H7 (cell line): ENCODE data around the gene COL18A1. TPM values are rescaled to one million over a fixed set of nuclear protein-coding genes. Genes with fewer than 3 reads are reported as not detected.

Experiments
- DNase-seq: peaks from one replicate; pipeline ENCODE4 v3.0.0; 2012
- H3K27me3 ChIP-seq: 2 replicates; pipeline ENCODE4 v1.6.0; 2011; ENCODE audit warnings: mild to moderate bottlenecking, low read length; ENCODE audit not compliant: control insufficient read depth, insufficient read depth
- H3K36me3 ChIP-seq: replicated peaks from 2 replicates; pipeline ENCODE4 v1.5.1; 2011; ENCODE audit warnings: low read length; ENCODE audit not compliant: control insufficient read depth, insufficient read depth
- H3K4me3 ChIP-seq: 2 replicates; pipeline ENCODE4 v1.5.1; 2011; ENCODE audit warnings: low read depth, mild to moderate bottlenecking, control low read depth, low read length, moderate library complexity; ENCODE audit not compliant: insufficient read depth
- total RNA-seq: library from RNA; depleted of rRNA; stranded (reverse); fragments of >200 nt; shearing (Covaris generic); gene quantifications from 2 replicates; pipeline ENCODE4 v1.2.3, GENCODE V29; 2014

The COL18A1 gene
- total RNA-seq, 1 experiment from 2014 or later, result 328 TPM

DNA sequence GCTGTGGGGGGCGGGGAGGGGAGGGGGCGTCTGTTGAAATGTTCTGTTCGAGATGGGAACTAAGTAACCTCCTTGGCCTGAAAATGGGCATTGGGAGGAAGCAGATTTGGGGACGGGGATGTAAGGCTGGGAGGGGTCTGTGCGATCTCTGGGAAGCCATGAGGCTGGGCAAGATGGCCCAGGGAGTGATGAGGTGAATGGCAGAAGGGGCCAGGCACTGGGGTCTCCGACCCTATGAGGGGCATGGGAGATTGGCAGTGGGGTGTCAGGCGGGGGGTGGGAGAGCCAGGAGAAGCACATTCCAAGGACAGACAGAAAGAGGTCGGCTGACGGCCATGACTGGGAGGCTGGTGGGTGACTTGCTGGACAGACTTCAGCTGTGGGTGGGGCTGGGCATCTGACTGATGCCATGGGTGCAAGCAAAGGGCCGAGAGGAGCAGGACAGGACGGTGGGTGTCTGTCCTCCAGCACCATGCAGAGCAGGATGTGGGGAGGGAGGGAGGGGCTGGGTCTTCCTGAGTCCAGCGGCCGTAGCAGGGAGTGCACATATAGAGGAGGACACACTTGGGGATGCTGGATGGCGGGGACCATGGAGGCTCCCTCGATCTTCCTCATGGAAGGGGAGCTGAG, 30.0 kb upstream of the COL18A1 start:
- no peak for DNase-seq
- Histone ChIP-seq H3K27me3 (no peaks in the 10 kb centered on the region), H3K36me3 (no peaks in the 10 kb centered on the region), H3K4me3 (no peak overlapping the region)

- no peak overlapping the region for H3K4me3 ChIP-seq
- no peaks in the 10 kb centered on the region for H3K27me3 ChIP-seq
- no peak for DNase-seq
- H3K36me3 ChIP-seq, result no peaks in the 10 kb centered on the region
Observed at GRCh38 chr21:45376459-45377324, 28.3 kb upstream of the COL18A1 start.

DNA sequence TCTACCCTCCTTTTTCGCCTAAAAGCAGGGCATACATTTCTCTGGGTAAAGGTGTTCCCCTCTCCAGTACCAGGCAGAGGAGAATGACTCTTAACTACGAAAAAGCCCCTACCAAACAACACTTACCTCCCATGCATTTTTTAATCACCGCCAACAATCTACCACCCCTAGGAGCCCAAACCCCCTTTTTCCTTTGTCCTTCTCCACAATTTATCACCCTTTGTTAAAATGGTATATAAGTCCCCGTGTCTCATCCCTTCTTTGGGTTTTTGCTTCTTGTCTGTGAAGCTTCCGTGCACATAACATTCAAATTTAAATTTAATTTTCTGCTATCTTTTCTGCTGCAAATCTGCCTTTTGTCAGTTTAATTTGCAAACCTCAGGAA, 27.6 kb upstream of the COL18A1 start:
- no peak for DNase-seq
- Histone ChIP-seq H3K36me3 (no peaks in the 10 kb centered on the region), H3K4me3 (no peak overlapping the region), H3K27me3 (no peaks in the 10 kb centered on the region)

GRCh38 chr21:45377866-45378257, 27.1 kb upstream of the COL18A1 start:
- DNase-seq, result no peak
- Histone ChIP-seq H3K27me3 (no peaks in the 10 kb centered on the region), H3K36me3 (no peaks in the 10 kb centered on the region), H3K4me3 (no peak overlapping the region)

DNA sequence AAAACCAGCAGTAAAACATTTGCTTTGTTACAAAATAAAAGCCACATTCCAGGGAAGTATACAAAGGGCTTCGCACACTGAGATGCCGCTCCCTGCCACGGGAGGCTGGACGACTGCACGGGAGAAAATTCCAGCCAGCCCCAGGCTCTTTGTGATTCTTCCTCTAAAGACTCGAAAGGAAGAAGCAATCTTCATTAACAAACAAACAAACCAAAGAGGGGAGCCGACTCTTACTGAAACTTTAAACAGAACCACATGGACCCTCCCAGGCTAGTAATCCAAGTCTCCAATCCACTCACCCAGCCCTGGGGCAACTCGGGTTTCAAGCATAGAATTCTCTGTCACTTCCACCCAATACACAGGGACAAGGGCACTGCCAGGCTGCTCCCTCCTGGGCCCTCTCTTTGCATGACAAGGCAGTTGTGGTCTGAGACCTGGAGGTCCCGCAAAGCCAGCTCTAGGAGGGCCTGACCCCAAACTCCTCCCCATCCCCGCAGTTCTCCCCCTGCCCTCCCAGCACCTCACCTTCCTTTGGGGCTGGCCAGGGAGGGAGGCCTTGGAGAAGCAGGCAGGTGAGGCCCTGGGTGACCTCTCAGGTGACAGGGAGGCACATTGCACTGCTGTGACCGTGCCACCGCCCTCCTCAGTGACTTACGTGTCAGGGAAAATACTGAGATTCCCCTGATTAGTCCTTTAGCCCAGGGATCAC, 26.6 kb upstream of the COL18A1 start:
- Histone ChIP-seq H3K36me3 (no peaks in the 10 kb centered on the region), H3K4me3 (no peak overlapping the region), H3K27me3 (no peaks in the 10 kb centered on the region)
- peak; percentile 87 for DNase-seq

- Histone ChIP-seq H3K4me3 (no peak overlapping the region), H3K27me3 (no peaks in the 10 kb centered on the region), H3K36me3 (no peaks in the 10 kb centered on the region)
- DNase-seq, result no peak
Observed at GRCh38 chr21:45379171-45379900, 25.6 kb upstream of the COL18A1 start.

DNA sequence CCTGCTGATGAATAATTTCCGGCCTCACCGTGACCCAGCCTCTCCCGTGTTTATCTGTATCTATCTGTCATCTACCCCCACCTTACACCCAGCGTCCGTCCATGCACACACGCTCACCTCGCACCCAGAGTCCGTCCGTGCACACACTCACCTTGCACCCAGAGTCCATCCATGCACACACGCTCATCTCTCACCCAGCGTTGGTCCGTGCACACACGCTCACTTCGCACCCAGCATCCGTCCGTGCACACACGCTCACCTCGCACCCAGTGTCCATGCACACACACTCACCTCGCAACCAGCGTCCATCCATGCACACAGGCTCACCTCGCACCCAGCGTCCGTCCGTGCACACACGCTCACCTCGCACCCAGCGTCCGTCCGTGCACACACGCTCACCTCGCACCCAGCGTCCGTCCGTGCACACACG, 25.0 kb upstream of the COL18A1 start:
- H3K4me3 ChIP-seq, result no peak overlapping the region
- no peaks in the 10 kb centered on the region for H3K27me3 ChIP-seq
- DNase-seq, result no peak
- no peaks in the 10 kb centered on the region for H3K36me3 ChIP-seq

DNA sequence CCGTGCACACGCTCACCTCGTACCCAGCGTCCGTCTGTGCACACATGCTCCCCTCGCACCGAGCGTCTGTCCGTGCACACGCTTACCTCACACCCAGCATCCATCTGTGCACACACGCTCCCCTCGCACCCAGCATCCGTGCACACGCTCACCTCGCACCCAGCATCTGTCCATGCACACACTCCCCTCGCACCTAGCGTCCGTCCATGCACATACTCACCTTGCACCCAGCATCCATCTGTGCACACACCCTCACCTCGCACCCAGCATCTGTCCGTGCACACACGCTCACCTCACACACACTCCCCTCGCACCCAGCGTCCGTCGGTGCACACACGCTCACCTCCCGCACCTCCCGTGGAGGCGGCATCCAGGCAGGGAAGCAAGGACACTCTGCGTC, 24.4 kb upstream of the COL18A1 start:
- Histone ChIP-seq H3K36me3 (no peaks in the 10 kb centered on the region), H3K27me3 (no peaks in the 10 kb centered on the region), H3K4me3 (no peak overlapping the region)
- no peak for DNase-seq

DNA sequence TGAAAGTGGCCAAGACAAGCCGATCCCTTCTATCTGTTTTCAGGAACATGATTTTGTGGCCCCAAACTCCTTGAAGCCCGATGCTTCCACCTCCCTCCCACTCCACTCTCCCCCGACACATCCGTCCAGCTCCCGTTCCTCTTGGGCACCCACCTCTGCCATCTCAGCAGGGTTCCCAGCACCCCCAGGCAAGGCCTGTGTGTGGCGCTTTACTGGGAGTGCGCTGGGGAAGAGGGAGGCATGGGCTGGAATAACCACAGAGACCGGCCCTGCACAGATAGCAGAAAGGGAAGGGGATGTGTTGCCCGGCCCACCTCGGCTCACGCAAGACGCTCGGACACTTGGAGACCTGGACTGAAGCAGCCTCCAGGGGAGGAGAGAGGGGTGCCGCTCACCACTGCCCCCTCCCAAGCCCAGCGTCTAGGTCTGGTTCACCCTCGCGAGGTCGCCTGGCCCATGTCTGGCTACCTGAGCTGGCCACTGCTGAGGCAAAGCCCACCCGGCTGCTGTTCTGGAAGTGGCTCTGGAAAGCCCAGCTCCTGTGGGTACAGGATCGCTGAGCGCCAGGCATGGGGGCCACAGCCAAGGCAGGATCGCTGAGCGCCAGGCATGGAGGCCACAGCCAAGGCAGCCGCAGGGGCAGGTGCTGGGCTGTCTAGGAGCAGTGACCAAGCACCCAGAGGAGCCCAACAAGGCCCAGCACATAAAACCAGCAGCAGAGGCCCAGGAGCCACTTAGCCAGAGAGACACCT, 23.8 kb upstream of the COL18A1 start:
- H3K4me3 ChIP-seq, result no peak overlapping the region
- DNase-seq, result no peak

DNA sequence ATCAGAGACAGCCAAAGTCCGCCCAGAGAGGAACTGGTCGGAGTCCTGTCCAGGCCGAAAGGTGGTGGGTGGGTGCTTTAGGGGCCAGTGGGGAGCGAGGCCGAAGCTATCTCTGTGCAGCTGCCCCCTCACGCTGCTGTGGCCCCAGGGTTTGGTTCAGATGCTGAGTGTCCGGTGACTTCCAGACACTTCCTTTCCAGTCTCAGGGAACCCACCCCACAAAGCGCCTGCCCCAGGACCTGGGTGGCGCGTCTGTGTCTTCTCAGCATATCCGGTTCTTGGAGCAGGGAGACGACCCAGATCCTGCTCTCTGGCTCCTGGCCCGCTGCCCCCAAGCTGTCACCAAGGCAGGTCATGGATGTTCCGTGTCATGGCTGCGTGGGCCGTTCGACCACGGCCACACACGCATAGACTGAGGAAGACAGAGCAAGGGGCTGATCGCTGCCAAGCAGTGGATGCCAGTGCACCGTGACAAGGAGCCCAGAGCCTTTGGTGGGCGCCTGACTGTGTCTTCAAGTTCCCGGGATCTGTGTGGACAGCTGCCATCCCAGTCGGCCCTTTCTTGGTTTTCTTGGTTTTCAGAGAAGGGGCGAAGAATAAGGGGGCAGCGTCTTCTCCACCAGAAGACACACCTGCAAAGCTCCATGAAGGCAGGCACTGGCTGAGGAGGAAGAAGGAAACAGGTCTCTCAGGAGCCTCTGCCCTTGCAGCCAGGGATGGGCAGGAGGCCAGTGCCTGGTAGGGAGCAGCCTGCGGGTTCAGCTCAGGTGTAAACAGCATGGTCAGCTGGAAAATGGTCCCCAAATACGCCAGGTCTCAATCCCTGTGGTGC, 22.9 kb upstream of the COL18A1 start:
- Histone ChIP-seq H3K4me3 (no peak overlapping the region), H3K36me3 (no peaks in the 10 kb centered on the region), H3K27me3 (no peaks in the 10 kb centered on the region)
- DNase-seq, result no peak

More for the DNA sequence above, 23.8 kb upstream of the COL18A1 start:
- Histone ChIP-seq H3K27me3 (no peaks in the 10 kb centered on the region), H3K36me3 (no peaks in the 10 kb centered on the region)

GRCh38 chr21:45382697-45382997, 22.3 kb upstream of the COL18A1 start:
- no peak for DNase-seq
- Histone ChIP-seq H3K27me3 (no peaks in the 10 kb centered on the region), H3K4me3 (no peak overlapping the region), H3K36me3 (no peaks in the 10 kb centered on the region)

- Histone ChIP-seq H3K27me3 (no peaks in the 10 kb centered on the region), H3K4me3 (no peak overlapping the region), H3K36me3 (no peaks in the 10 kb centered on the region)
- no peak for DNase-seq
Observed at GRCh38 chr21:45383111-45383614, 21.8 kb upstream of the COL18A1 start.

DNA sequence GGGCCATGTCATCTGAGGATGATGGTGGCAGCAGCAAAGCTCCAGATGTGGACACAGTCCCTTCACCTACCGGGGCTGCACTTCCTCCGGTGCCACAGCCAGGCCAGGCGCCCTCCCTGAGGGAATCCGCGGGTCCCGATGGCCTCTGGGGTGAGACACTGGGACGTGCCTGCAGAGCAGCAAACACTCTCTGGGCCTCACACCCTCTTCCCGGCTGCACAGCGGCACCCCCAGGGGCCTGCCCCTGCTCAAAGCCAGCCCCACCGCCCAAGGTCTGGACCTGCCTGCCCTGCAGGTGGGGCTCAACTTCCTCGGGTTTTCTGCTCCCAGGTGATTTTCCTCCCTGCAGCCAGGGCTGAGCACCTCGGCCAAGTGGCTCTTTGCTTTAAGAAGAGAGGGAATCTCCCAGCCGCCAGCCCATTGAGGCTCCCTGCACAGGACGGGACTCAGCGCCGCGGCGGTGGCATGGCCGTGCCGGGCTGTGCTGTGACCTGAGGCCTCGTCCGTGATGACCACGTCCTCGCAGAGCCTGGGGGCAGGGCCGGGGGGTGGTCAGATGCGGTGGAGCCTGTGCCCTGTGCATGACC, 21.3 kb upstream of the COL18A1 start:
- DNase-seq, result peak; percentile 88
- Histone ChIP-seq H3K27me3 (no peaks in the 10 kb centered on the region), H3K36me3 (no peaks in the 10 kb centered on the region), H3K4me3 (no peak overlapping the region)
